ENCODE measurements around the gene ABCD3. TPM values are rescaled to one million over a fixed set of nuclear protein-coding genes. Genes with fewer than 3 reads are reported as not detected.

Gene ABCD3
- total RNA-seq, 1 donor = 30.4 TPM

DNA sequence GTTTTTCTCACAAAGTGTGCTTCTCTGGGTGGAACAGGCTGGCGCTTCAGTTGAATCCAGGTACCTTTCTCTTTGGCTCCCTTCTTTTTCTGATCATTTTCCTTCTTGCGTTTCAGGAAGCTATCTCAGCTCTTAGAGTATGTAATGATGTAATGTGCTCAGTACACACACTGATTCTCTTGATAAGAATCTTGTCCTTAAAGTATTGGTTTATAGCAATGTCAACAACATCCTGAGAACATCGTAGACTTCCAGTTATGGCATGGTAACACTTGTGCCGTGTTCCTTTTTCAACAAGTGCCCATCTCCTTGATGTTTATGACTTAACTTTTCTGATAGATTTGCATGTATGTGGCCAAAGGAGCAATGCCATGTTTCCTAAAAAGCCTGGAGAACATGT is 11.7 kb upstream of the ABCD3 start:
- DNase-seq (ENCODE audit: insufficient read length, low spot score, missing footprints) = no peak
- Histone ChIP-seq H3K27me3 (ENCODE audit: insufficient read depth, low read length) (peaks cover 73% of the 10 kb centered on the region), H4K20me1 (ENCODE audit: insufficient read depth, low read length) (no peaks in the 10 kb centered on the region), H3K79me2 (ENCODE audit: insufficient read depth, low read length) (no peaks in the 10 kb centered on the region), H3K36me3 (ENCODE audit: insufficient read depth, low read length) (no peaks in the 10 kb centered on the region), H3K4me2 (ENCODE audit: insufficient read depth, low read length) (no peak overlapping the region), H3K9me3 (ENCODE audit: low read depth, low read length) (no peaks in the 10 kb centered on the region), H2AFZ (ENCODE audit: low read length) (no peak overlapping the region), H3K27ac (ENCODE audit: low read depth, low read length) (no peak overlapping the region), H3K4me1 (ENCODE audit: insufficient read depth, low read length) (peaks cover 4% of the 10 kb centered on the region), H3K4me3 (ENCODE audit: insufficient read depth, low read length) (no peak overlapping the region)
- TF ChIP-seq, protein P1, sequence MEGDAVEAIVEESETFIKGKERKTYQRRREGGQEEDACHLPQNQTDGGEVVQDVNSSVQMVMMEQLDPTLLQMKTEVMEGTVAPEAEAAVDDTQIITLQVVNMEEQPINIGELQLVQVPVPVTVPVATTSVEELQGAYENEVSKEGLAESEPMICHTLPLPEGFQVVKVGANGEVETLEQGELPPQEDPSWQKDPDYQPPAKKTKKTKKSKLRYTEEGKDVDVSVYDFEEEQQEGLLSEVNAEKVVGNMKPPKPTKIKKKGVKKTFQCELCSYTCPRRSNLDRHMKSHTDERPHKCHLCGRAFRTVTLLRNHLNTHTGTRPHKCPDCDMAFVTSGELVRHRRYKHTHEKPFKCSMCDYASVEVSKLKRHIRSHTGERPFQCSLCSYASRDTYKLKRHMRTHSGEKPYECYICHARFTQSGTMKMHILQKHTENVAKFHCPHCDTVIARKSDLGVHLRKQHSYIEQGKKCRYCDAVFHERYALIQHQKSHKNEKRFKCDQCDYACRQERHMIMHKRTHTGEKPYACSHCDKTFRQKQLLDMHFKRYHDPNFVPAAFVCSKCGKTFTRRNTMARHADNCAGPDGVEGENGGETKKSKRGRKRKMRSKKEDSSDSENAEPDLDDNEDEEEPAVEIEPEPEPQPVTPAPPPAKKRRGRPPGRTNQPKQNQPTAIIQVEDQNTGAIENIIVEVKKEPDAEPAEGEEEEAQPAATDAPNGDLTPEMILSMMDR (IDR thresholded peaks at IDR 0.05; ENCODE audit: extremely low read depth, low read depth, low read length) = no peak

DNA sequence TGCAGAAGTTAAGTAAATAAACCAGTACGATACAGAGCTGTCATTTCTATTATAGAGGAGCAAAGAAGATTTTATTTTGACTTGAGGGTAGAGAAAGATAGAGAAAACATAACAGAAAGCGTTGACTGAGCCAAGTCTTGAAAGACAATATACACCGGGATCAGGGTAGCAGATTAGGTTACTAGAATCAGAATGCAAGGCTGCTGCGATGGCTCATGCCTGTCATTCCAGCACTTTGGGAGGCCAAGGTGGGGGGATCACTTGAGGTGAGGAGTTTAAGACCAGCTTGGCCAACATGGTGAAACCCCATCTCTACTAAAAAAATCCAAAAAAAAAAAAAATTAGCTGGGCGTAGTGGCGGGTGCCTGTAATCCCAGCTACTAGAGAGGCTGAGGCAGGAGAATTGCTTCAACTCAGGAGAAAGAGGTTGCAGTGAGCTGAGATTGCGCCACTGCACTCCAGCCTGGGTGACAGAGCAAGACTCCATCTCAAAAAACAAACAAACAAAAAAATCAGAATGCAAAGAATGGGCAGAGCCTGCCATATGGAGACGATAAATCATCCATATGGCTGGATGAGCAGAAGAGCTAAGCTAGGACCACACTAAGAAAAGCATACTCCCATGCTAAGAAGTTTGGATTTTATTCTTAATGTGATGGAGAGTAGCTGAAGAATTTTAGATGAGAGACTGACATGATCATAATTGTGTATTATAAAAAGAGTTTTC is 9.9 kb upstream of the ABCD3 start:
- H3K4me1 ChIP-seq (ENCODE audit: insufficient read depth, low read length) = no peaks in the 10 kb centered on the region
- no peak for DNase-seq (ENCODE audit: insufficient read length, low spot score, missing footprints)
- H4K20me1 ChIP-seq (ENCODE audit: insufficient read depth, low read length) = no peaks in the 10 kb centered on the region
- TF ChIP-seq, protein P1 (IDR thresholded peaks at IDR 0.05; ENCODE audit: extremely low read depth, low read depth, low read length) = no peak
- H3K27ac ChIP-seq (ENCODE audit: low read depth, low read length) = no peak overlapping the region
- no peaks in the 10 kb centered on the region for H3K36me3 ChIP-seq (ENCODE audit: insufficient read depth, low read length)
- no peaks in the 10 kb centered on the region for H3K79me2 ChIP-seq (ENCODE audit: insufficient read depth, low read length)
- H2AFZ ChIP-seq (ENCODE audit: low read length) = no peak overlapping the region
- H3K4me2 ChIP-seq (ENCODE audit: insufficient read depth, low read length) = no peak overlapping the region
- no peaks in the 10 kb centered on the region for H3K9me3 ChIP-seq (ENCODE audit: low read depth, low read length)
- H3K4me3 ChIP-seq (ENCODE audit: insufficient read depth, low read length) = no peak overlapping the region
- H3K27me3 ChIP-seq (ENCODE audit: insufficient read depth, low read length) = peaks cover 80% of the 10 kb centered on the region

DNA sequence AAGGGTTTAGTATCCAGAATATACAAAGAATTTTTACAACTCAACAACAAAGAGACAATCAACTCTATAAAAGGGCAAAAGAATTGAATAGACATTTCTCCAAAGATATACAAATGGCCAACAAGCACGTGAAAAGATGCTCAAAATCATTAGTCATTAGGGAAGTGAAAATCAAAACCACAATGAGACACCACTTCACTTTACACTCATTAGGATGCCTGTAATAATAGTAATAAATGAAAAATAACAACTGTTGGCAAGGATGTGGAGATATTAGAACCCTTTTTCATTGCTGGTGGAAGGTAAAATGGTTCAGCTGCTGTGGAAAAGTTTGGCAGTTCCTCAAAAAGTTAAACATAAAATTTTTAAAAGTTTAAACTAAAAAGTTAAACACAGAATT is 7.0 kb upstream of the ABCD3 start:
- H3K4me3 ChIP-seq (ENCODE audit: insufficient read depth, low read length) = no peak overlapping the region
- H4K20me1 ChIP-seq (ENCODE audit: insufficient read depth, low read length) = no peaks in the 10 kb centered on the region
- TF ChIP-seq, protein P1 (IDR thresholded peaks at IDR 0.05; ENCODE audit: extremely low read depth, low read depth, low read length) = no peak
- H3K27ac ChIP-seq (ENCODE audit: low read depth, low read length) = no peak overlapping the region
- peaks cover 61% of the 10 kb centered on the region for H3K27me3 ChIP-seq (ENCODE audit: insufficient read depth, low read length)
- H3K9me3 ChIP-seq (ENCODE audit: low read depth, low read length) = no peaks in the 10 kb centered on the region
- H3K4me1 ChIP-seq (ENCODE audit: insufficient read depth, low read length) = no peaks in the 10 kb centered on the region
- no peak overlapping the region for H2AFZ ChIP-seq (ENCODE audit: low read length)
- no peaks in the 10 kb centered on the region for H3K36me3 ChIP-seq (ENCODE audit: insufficient read depth, low read length)
- no peak for DNase-seq (ENCODE audit: insufficient read length, low spot score, missing footprints)
- no peaks in the 10 kb centered on the region for H3K79me2 ChIP-seq (ENCODE audit: insufficient read depth, low read length)
- H3K4me2 ChIP-seq (ENCODE audit: insufficient read depth, low read length) = no peak overlapping the region

DNA sequence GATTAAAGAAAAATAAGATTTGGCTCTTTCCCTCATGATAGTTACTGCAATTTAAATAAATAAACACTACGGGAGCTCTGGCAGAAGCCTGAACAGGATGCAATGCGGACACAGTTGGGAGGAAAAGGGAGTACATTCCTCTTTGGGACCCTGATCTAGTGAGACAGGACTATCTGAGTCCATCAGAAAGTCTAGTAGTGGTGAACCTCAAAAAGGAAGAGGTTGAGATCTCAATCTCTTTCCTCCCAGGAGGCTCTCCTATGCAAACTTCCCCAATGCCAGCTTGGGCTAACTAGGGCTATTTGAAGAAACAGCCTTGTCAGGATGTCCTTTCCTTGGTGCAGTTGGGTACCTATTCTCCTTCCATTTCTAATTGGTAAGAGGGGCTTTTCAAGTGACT is 4.9 kb upstream of the ABCD3 start:
- H3K27me3 ChIP-seq (ENCODE audit: insufficient read depth, low read length) = peaks cover 45% of the 10 kb centered on the region
- peaks cover 5% of the 10 kb centered on the region for H3K4me1 ChIP-seq (ENCODE audit: insufficient read depth, low read length)
- no peak overlapping the region for H2AFZ ChIP-seq (ENCODE audit: low read length)
- H3K4me2 ChIP-seq (ENCODE audit: insufficient read depth, low read length) = no peak overlapping the region
- no peaks in the 10 kb centered on the region for H3K9me3 ChIP-seq (ENCODE audit: low read depth, low read length)
- H3K36me3 ChIP-seq (ENCODE audit: insufficient read depth, low read length) = no peaks in the 10 kb centered on the region
- no peaks in the 10 kb centered on the region for H4K20me1 ChIP-seq (ENCODE audit: insufficient read depth, low read length)
- H3K79me2 ChIP-seq (ENCODE audit: insufficient read depth, low read length) = no peaks in the 10 kb centered on the region
- TF ChIP-seq, protein P1 (IDR thresholded peaks at IDR 0.05; ENCODE audit: extremely low read depth, low read depth, low read length) = no peak
- H3K27ac ChIP-seq (ENCODE audit: low read depth, low read length) = no peak overlapping the region
- DNase-seq (ENCODE audit: insufficient read length, low spot score, missing footprints) = no peak
- no peak overlapping the region for H3K4me3 ChIP-seq (ENCODE audit: insufficient read depth, low read length)
